ENCODE results near the gene RSRC1. TPM values are rescaled to one million over a fixed set of nuclear protein-coding genes. Genes with fewer than 3 reads are reported as not detected.

The RSRC1 gene
- total RNA-seq, 1 donor from 2014 or later = 80.5 TPM

- H3K4me3 ChIP-seq = no peak overlapping the region
- TF ChIP-seq EZH2phosphoT487 (IDR thresholded peaks at IDR 0.05) (no peak), EZH2 (IDR thresholded peaks at IDR 0.05) (no peak), CTCF (IDR thresholded peaks at IDR 0.05) (no peak)
- no peak overlapping the region for H2AFZ ChIP-seq (replicated peaks)
These were observed 310.9 kb downstream of the RSRC1 start for GRCh38 chr3:158420654-158421396.

GRCh38 chr3:158430448-158430847 is 320.6 kb downstream of the RSRC1 start:
- no peak overlapping the region for H3K4me3 Mint-ChIP-seq
- no peak overlapping the region for H3K27ac Mint-ChIP-seq
- no peaks in the 10 kb centered on the region for H3K79me2 ChIP-seq (ENCODE audit: low read depth)
- H3F3A ChIP-seq (ENCODE audit: low read depth) = no peaks in the 10 kb centered on the region
- H3K4me2 ChIP-seq = no peak overlapping the region
- no peaks in the 10 kb centered on the region for H3K36me3 Mint-ChIP-seq
- no peak overlapping the region for H3K27ac ChIP-seq
- TF ChIP-seq EZH2phosphoT487 (IDR thresholded peaks at IDR 0.05) (no peak), EZH2 (IDR thresholded peaks at IDR 0.05) (no peak)
- no peaks in the 10 kb centered on the region for H3K4me1 ChIP-seq
- H2AFZ ChIP-seq (replicated peaks) = no peak overlapping the region
- H3K4me1 Mint-ChIP-seq = no peaks in the 10 kb centered on the region
- no peaks in the 10 kb centered on the region for H3K9me3 Mint-ChIP-seq
- no peak overlapping the region for H3K4me3 ChIP-seq
- no peaks in the 10 kb centered on the region for H3K27me3 Mint-ChIP-seq (ENCODE audit: insufficient read depth, low read depth)
- H3K27me3 ChIP-seq = no peaks in the 10 kb centered on the region
- no peaks in the 10 kb centered on the region for H4K20me1 ChIP-seq (ENCODE audit: low read depth)
- H3K36me3 ChIP-seq = no peaks in the 10 kb centered on the region
- no peaks in the 10 kb centered on the region for H3K9me3 ChIP-seq (ENCODE audit: low read depth)
- H3K9ac ChIP-seq = no peak overlapping the region
- DNase-seq (ENCODE audit: low spot score) = no peak

More at GRCh38 chr3:158420654-158421396, 310.9 kb downstream of the RSRC1 start:
- Histone ChIP-seq H3K27me3 (no peaks in the 10 kb centered on the region), H3K4me1 (no peaks in the 10 kb centered on the region), H3K36me3 (no peaks in the 10 kb centered on the region), H3K9ac (no peak overlapping the region), H3K9me3 (ENCODE audit: low read depth) (no peaks in the 10 kb centered on the region), H3K4me2 (no peak overlapping the region), H3K79me2 (ENCODE audit: low read depth) (no peaks in the 10 kb centered on the region), H3F3A (ENCODE audit: low read depth) (no peaks in the 10 kb centered on the region), H3K27ac (no peak overlapping the region), H4K20me1 (ENCODE audit: low read depth) (no peaks in the 10 kb centered on the region)
- Mint-ChIP-seq H3K36me3 (no peaks in the 10 kb centered on the region), H3K27ac (no peak overlapping the region), H3K9me3 (no peaks in the 10 kb centered on the region), H3K4me3 (no peak overlapping the region), H3K27me3 (ENCODE audit: insufficient read depth, low read depth) (no peaks in the 10 kb centered on the region), H3K4me1 (no peaks in the 10 kb centered on the region)
- DNase-seq (ENCODE audit: low spot score) = no peak

- H2AFZ ChIP-seq (replicated peaks) = no peak overlapping the region
- no peak overlapping the region for H3K4me3 ChIP-seq
- H3K27ac ChIP-seq = no peak overlapping the region
- H4K20me1 ChIP-seq (ENCODE audit: low read depth) = no peaks in the 10 kb centered on the region
- H3K4me1 ChIP-seq = no peaks in the 10 kb centered on the region
- H3F3A ChIP-seq (ENCODE audit: low read depth) = no peaks in the 10 kb centered on the region
- H3K9ac ChIP-seq = no peak overlapping the region
- no peaks in the 10 kb centered on the region for H3K79me2 ChIP-seq (ENCODE audit: low read depth)
- TF ChIP-seq EZH2phosphoT487 (IDR thresholded peaks at IDR 0.05) (no peak), CTCF (IDR thresholded peaks at IDR 0.05) (no peak), EZH2 (IDR thresholded peaks at IDR 0.05) (no peak)
- no peaks in the 10 kb centered on the region for H3K27me3 ChIP-seq
- no peak for DNase-seq (ENCODE audit: low spot score)
- Mint-ChIP-seq H3K4me1 (no peaks in the 10 kb centered on the region), H3K36me3 (no peaks in the 10 kb centered on the region), H3K27ac (no peak overlapping the region), H3K27me3 (ENCODE audit: insufficient read depth, low read depth) (no peaks in the 10 kb centered on the region), H3K9me3 (no peaks in the 10 kb centered on the region), H3K4me3 (no peak overlapping the region)
- H3K36me3 ChIP-seq = no peaks in the 10 kb centered on the region
- no peaks in the 10 kb centered on the region for H3K9me3 ChIP-seq (ENCODE audit: low read depth)
- H3K4me2 ChIP-seq = no peak overlapping the region
These were observed 321.1 kb downstream of the RSRC1 start for GRCh38 chr3:158430968-158431367.

- no peaks in the 10 kb centered on the region for H3K9me3 Mint-ChIP-seq
- Histone ChIP-seq H3K27me3 (no peaks in the 10 kb centered on the region), H3K27ac (no peak overlapping the region), H4K20me1 (ENCODE audit: low read depth) (no peaks in the 10 kb centered on the region), H3K4me2 (no peak overlapping the region), H3K9ac (no peak overlapping the region), H3K9me3 (ENCODE audit: low read depth) (no peaks in the 10 kb centered on the region), H3K4me1 (no peaks in the 10 kb centered on the region), H3K36me3 (no peaks in the 10 kb centered on the region), H3F3A (ENCODE audit: low read depth) (no peaks in the 10 kb centered on the region), H3K4me3 (no peak overlapping the region), H3K79me2 (ENCODE audit: low read depth) (no peaks in the 10 kb centered on the region), H2AFZ (replicated peaks) (no peak overlapping the region)
- no peak overlapping the region for H3K27ac Mint-ChIP-seq
- no peak overlapping the region for H3K4me3 Mint-ChIP-seq
- no peaks in the 10 kb centered on the region for H3K36me3 Mint-ChIP-seq
- no peaks in the 10 kb centered on the region for H3K27me3 Mint-ChIP-seq (ENCODE audit: insufficient read depth, low read depth)
- H3K4me1 Mint-ChIP-seq = no peaks in the 10 kb centered on the region
- no peak for TF ChIP-seq EZH2phosphoT487 (IDR thresholded peaks at IDR 0.05)
- TF ChIP-seq CTCF (IDR thresholded peaks at IDR 0.05) = no peak
- no peak for TF ChIP-seq EZH2 (IDR thresholded peaks at IDR 0.05)
- DNase-seq (ENCODE audit: low spot score) = no peak
These were observed 321.9 kb downstream of the RSRC1 start for GRCh38 chr3:158431829-158432228.

Measured in neural progenitor cell (in vitro differentiated cells).